GM21576 (cell line): ENCODE results near the gene ATP6V0D1.

Experiments
- ATAC-seq: cut with Tn5 transposase; IDR thresholded peaks from one replicate; pipeline ENCODE4 v1.9.1; 2021; ENCODE audit warnings: mild to moderate bottlenecking, moderate library complexity; ENCODE audit not compliant: unreplicated experiment

Gene ATP6V0D1

DNA sequence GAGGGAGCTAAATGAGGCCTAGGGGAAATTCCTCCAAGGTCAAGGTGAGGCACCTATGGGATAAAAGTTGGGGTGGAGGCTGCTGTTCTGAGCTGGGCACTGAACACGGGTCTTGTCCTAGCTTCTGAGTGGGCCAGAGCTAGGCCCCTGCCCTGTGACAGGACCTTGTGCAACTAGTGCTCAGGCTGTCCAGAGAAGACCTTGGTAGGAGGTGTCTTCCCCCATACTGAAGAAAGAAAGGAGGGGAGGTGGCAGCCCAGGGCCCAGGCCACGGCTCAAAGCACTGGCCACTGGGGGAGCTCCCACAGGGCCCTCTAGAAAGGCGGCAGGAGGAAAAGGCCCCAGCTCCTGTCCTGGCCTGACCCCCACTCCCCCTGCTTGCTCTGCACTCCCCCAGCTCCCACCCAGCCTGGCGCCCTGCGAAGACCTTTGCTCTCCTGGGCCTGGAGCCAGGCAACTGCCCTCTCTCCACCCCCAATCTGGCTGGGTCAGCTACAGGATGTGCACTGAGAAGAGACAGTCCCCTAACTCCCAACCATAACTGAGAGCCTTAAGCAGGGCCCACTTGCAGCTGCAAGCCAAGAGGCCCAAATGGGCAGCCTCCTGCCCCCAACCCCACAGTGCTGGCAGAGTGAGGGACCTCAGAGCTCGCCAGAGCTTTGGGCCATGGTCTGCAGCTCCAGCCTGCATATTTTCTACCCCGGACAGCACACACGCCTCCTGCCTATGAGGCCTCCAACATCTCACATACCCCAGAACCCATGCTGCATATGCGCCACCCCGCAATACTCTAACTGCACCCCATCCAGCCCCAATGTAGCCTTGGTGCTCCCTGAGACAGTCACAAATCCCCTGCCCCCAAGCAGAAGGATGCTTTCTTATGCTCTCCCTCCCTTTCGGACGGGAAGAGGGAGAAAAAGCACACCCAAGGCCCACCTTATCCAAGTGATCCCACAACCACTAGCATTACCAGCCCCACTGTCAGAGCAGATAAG lies 34.7 kb downstream of the ATP6V0D1 start:
- ATAC-seq, result no peak

DNA sequence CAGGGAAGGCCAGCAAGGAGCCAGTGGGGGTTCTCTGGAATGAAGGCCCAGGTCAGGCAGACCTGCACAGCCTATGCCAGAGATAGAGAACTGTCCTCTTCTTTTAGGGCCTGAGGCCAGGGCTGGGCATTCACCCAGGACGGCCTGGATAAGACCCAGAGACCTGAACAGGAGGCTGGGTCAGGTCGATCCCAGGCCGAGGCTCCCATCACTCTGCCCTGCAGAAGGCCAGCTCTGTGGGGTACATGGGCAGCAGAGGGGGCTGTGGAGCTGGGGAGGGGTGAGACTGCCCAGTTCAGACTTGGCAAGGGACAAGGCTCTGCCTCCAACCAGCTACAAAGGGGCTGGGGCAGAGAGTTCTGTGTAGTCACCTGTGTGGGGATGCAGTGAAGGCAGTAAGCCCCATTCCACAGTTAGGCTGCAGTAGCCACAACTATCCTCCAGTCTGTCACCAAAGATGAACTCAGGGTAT lies 35.5 kb downstream of the ATP6V0D1 start:
- ATAC-seq, result no peak

DNA sequence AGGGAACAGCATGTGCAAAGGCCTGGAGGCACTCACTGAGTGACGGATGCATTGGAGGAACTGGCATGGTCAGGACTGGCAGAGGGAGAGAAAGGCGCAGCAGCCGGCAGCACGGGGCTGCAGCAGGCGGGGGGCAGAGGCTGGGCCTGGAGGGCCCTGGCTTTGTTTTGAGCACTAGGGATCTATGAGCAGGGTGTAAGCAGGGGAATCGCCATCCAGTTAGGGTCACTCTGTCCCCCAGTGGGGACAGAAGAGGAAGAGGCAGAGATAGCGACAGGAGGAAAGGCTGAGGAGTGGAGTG lies 35.9 kb downstream of the ATP6V0D1 start:
- no peak for ATAC-seq

DNA sequence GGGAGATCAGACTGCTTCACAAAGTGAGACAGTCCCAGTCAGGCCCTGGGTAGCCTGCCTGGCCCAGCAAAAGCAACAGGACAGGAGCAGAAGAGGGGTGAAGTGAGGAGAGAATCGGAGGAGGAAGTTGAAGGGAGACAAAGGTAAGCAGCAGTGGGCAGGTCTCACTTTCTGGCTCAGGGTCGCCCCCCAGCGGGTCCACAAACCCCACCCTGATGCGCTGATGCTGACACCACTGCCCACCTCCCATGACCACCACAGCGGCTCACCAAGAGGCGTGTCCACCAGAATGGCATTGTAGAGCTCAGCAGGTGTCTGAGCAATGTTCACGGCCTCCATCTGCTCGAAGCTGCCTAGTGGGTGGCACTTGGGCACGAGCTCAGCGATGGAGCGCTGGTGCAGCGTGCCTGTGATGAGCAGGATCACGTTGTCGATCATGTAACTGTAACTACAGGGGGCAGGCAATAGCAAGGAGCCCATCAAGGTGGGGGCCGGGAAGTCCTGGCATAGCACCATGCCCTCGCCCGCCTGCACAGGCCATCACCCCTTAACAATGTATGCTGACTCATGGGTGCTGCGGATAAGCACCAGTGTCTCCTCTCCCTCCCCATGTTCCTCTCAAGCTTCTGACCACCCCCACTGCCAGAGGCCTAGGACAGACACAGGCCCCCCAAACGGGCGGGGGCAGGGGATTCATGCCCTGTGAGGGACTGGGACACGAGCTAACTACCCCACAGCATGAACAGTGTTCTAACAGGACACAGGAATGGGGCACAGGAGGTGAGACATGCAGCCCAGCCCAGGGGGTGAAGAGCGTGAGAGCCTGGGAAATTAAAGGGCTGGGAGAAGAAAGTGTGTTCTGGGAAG lies 36.5 kb downstream of the ATP6V0D1 start:
- ATAC-seq, result no peak

DNA sequence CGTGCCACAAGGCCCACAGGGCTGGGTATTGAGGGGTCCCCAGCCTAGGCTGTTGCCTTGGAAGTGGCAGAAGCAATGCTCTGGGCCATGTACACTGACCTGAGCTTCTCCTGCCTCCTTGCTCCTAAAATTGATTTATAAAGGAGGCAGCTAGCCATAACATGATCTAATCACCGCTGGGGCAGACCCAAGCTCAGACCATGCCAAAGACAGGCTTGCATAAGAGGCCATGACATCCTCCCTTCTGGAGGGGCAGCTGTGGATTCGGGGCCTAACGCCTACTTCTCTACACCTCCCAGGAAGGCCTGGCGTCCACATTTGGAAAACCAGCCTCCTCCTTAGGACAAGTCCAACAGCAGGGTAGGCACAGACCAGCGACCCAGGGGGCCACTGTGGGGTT lies 37.7 kb downstream of the ATP6V0D1 start:
- no peak for ATAC-seq

DNA sequence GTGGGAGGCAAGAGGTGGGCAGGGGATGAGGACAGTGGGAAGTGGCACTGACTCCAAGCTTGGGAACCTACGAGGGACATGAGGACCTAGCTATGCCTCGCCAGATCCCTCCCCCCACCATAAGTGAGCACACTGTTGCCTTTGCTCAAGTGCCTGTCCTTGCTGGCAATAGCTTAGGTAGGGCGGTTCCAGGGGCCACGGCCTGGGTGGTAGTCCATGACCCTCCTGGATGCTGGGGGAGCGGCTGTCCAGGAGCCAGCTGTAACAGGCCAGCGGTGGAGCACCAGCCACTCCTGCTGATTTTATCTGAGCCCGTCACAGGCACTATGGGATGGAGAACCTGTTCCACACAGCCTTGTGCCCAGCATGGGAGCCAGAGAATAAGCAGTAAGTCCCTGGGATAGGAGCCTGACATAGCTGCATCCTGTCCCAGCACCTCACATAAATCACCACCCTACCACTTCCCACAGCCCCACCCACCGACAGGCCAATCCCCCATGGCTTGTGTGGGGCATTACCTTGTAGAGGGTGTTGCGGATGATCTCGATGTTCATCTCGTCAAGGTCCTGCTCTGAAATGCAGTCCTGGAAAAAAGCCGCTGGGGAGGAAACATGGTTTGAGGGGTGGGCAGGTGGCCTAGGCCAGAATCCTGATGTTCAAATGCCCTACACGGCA lies 38.2 kb downstream of the ATP6V0D1 start:
- ATAC-seq, result no peak

DNA sequence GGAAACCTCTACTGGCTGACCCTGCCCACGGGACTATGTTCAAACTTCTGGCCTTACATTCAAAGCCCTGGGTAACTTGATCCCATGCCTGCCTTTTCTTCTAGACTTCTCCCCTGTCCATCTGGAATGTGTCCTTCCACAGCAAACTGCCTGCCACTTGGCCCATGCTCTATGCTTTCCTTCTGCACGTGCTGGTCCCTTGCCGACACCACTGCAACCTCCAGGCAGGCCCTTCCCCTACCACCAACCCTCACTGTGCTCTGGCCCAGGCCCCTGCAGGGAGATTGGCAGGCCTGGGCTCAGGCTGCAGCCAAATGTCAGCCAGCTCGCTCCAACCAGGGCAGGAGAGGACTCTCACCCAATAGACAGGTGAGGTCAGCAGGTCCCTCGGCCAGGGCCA lies 39.0 kb downstream of the ATP6V0D1 start:
- no peak for ATAC-seq

DNA sequence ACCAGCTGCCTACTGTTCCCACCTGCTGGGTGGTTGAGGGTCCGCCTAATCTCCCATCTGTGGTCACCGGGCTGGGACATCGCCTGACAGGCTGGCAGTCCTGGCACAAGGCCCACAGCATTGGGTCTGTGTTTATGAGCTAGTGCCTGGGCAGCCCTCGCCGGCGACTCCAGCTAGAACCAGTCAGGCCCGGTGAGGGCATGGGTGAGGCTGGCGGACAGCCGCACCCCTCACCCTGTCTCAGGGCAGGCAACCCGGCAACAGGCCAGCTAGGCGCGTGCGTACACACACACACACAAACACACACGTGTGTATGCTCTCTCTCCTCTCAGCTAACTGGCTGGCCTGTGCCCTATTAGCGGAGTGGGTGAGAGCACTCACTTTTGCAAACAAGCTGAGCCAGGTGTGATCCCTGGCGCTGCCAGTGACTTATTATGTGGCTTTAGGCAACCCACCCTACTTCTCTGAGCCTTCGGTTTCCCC lies 39.6 kb downstream of the ATP6V0D1 start:
- no peak for ATAC-seq

DNA sequence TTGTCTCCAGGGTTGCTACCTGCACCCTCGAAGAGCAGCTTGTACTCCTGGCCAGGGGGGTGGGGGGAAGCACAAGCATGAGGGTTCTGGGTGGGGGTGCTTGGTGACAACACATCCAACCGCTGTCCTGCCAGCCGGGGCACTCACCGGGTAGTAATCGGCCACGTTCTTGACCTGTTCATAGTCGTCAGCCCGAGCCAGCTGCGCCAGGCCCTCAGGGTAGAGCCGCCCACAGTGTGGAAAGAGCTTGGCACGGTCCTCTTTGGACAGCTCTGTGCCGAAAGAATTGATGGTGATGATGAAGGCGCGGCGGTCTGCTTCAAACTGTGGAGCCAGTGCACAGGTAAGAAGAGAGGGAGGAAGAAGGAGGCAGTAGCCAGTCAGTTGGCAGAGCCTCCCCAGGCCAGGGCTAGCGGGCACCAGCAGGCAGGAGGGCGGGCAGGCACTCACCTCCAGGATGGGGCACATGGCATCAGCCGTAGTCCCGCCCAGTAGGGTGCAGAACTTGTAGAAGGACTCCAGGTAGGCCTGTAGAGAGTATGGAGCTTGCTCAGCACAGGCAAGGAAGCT lies 42.0 kb downstream of the ATP6V0D1 start:
- ATAC-seq, result no peak

DNA sequence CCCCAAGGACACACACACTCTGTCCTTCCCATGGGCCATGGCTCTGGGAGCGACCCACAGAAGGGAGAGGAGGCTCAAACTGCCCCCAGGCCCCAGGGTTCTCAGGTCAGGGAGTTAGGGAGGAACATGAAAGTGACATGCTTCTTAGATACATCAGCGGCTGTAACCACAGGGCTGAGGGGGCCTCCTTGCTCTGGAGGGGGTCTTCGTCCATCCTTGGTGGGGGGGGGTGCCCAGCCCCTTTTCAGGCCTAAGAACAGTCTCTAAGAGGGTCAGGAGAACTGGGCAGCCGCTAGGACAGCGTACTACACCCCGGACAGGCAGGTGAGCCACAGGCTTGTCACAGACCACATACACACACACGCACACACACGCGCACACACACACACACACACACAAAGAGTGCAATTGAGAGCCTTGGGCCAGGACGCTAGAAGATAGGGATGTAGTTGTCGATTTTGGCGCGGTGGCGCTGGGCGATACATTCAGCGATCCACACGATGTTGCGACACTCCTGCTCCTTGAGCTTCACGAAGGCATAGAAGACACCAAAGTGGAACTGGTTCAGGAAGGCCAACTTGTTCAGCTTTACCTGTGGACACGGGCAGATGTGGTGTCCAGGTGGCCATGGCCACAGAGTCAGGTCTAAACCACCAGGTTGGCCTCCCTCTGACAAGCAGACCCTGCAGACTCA lies 42.7 kb downstream of the ATP6V0D1 start:
- ATAC-seq, result no peak

DNA sequence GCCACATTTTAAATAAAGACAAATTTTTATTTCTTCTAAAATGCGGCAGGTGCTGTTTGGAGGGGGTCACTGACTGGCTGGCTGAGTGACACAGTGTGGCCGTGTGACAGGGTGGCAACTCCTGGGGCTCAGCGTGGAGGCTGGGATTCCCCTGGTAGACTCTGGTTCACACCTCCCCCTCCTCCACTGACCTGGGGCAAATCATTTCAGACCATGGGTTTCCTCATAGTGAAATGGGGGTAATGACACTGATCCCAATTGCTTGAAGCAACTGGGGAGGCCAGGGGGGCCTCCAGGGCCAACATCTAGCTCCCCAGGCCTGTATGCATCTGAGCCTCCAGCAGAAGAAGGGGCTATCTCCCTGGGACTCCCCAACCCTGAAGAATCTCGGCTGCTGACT lies 43.4 kb downstream of the ATP6V0D1 start:
- no peak for ATAC-seq

DNA sequence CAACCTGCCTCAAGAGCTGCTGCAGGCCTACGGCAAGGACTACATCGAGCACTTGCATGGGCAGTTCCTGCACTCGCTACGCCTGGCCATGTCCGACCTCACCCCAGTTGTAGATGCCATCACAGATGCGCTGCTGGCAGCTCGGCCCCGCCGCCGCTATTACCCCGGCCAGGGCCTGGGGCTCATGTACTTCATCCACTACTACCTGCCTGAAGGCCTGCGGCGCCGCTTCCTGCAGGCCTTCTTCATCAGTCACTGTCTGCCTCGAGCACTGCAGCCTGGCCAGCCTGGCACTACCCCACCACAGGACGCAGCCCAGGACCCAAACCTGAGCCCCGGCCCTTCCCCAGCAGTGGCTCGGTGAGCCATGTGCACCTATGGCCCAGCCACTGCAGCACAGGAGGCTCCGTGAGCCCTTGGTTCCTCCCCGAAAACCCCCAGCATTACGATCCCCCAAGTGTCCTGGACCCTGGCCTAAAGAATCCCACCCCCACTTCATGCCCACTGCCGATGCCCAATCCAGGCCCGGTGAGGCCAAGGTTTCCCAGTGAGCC lies 44.2 kb downstream of the ATP6V0D1 start:
- no peak for ATAC-seq

DNA sequence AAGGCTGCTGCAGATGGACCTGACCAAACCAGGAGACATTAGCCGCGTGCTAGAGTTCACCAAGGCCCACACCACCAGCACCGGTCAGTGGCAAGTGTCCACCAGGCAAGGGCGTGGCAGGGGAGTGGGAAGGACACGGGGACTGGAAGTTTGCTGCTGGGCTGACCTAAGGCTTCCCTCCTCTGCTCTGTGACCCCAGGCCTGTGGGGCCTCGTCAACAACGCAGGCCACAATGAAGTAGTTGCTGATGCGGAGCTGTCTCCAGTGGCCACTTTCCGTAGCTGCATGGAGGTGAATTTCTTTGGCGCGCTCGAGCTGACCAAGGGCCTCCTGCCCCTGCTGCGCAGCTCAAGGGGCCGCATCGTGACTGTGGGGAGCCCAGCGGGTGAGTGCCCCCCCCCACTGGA lies 45.2 kb downstream of the ATP6V0D1 start:
- ATAC-seq, result no peak

DNA sequence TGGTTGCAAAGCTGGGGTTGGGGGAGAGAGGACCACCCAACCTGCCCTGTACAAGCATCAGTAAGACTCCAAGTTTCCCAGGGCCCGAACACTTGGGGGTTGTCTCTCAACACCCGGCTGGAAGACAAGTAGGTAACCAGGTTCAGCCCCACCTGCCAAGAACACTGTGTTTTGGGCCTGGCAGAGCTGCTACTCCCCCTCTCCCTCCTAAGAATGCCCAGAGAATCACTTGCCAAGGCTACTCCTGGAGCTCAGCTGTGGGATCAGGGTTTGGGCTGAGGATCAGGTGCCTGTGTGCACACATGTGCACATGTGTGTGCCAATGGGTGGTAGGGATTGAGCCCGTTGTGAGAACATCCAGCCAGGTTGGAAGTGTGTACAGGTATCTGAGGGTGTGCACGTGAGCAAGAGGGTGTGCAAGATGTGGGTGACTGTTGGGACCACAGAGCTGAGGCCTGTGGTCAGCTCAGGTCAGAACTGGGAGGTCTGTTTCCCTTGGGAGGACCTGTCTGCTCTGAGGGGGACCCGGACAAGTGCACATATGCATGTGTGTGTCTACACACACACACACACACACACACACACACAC lies 47.7 kb downstream of the ATP6V0D1 start:
- no peak for ATAC-seq

DNA sequence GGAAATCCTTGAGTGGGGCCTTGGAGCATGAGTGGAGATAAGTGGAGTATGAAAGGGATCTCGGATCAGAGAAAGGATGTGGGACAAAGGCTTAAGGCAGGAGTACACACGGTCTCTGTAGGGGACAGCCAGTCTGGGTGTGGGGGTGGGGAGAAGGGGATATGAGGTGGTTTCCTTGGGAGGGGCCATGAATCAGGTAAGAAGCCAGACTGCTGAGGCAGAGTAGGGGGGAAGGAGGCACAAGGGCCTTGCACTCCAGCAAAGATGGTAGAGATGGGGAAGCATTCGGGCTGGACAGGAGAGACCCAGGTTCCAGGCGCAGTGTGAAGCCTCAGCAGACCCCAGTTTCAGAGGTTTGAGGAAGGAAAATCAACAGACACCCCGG lies 48.5 kb downstream of the ATP6V0D1 start:
- ATAC-seq, result no peak

DNA sequence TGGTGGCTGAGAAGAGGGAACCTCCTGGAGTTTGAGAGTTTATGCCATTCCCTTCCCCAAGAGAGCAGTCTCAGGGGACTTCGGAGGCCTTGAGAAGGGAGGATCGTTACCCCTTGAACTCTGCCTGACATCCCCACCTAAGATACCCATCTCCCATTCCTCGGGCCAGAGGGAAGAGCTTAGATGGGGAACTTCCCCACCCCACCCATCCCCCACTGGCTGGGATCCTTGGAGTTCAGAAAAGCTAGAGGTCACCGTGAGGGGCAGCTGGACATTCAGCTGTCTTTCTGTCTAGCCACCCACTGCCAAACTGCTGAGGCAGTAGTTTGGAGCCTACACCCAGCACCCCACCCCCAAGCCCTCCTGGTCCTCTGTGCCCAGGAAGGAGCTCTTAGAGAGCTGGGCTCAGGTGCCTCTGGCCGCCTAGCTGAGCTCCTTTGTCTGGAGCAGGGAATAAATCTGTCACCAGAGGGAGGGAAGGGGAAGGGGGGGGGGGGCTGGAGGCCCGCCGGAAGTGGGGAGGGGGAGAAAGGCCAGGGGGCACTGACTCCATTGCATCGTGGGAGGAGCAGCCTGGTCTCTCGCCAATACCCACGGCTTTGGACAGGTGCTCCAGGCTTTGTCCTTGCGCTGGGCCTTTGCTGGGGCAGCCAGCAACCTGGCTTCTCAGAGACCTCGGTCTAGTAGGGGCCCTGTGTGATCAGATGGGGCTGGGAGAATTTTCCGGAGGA lies 49.0 kb downstream of the ATP6V0D1 start:
- ATAC-seq, result no peak

DNA sequence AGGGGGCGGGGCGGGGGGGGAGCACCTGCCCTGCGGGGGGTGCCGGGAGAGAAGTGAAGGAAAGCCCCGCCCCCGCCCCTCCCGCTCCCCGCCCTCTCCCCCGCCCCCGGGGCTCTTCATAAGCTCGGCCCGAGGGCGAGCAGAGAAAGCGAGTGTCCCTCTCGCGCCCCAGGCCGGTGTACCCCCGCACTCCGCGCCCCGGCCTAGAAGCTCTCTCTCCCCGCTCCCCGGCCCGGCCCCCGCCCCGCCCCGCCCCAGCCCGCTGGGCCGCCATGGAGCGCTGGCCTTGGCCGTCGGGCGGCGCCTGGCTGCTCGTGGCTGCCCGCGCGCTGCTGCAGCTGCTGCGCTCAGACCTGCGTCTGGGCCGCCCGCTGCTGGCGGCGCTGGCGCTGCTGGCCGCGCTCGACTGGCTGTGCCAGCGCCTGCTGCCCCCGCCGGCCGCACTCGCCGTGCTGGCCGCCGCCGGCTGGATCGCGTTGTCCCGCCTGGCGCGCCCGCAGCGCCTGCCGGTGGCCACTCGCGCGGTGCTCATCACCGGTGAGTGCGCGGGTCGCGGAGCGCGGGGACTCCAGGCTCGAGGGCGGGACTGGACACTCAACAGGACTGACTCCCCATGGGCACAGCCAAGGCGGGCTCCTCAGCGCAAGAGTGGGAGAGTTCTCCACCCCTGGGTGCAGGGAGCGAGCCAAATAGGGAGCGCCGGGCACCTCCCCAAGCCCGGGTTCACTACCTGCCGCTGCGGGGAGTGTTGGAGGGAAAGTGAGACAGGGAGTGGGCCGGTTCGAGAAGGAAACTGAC lies 49.8 kb downstream of the ATP6V0D1 start, which contains the start of gene HSD11B2:
Gene HSD11B2, plus strand, starts transcription at position 145 of the 798 bp plus-strand sequence. Its CDS starts 128 bp downstream, at position 273.
- no peak for ATAC-seq

DNA sequence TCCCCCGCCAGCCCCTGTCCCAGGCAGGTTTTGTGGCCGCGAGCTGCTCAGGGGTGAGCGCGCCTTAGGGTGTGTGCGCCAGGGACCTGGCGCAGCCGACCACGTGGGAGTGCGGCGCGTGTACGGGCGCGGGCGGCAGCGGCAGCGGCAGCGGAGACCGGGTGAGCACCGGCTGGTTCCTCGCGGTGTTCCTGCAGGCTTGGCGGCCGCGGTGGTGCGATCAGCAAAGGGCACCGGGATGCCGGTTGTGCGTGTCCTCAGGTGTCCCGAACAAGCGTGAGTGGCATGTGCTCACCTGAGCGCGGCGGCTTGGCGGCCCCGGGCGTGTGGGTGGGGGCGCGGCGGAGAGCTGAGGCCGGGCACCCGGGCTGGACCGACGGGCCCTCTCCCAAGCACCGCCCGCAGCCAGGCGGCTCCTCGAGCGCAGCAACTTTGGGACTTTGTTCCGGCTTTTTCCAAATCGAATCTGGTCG lies 50.4 kb downstream of the ATP6V0D1 start:
- ATAC-seq, result no peak
